ENCODE results near the gene PKP2.
"Not testable (repeated sequence)": the region's sequence is repeated elsewhere in the genome, so short reads cannot be mapped to it uniquely, and the experiment has no call there.

Gene PKP2

GRCh38 chr12:32895688-32896431 lies 717 bp downstream of the PKP2 start:
- no peak for DNase-seq (ENCODE audit: low read depth)

GRCh38 chr12:32894566-32894965 lies 2.0 kb downstream of the PKP2 start:
- no peak for DNase-seq (ENCODE audit: low read depth)

GRCh38 chr12:32893458-32893857 lies 3.1 kb downstream of the PKP2 start:
- DNase-seq (ENCODE audit: low read depth) = no peak

GRCh38 chr12:32893043-32893442 lies 3.5 kb downstream of the PKP2 start:
- DNase-seq (ENCODE audit: low read depth) = no peak

- not testable (repeated sequence) for DNase-seq (ENCODE audit: low read depth)
These were observed 4.2 kb downstream of the PKP2 start for GRCh38 chr12:32892369-32892768.

- no peak for DNase-seq (ENCODE audit: low read depth)
These were observed 4.6 kb downstream of the PKP2 start for GRCh38 chr12:32891956-32892355.

- no peak for DNase-seq (ENCODE audit: low read depth)
These were observed 5.1 kb downstream of the PKP2 start for GRCh38 chr12:32891526-32891925.

- no peak for DNase-seq (ENCODE audit: low read depth)
These were observed 7.4 kb downstream of the PKP2 start for GRCh38 chr12:32889011-32889760.

GRCh38 chr12:32887058-32887457 lies 9.5 kb downstream of the PKP2 start:
- no peak for DNase-seq (ENCODE audit: low read depth)

- DNase-seq (ENCODE audit: low read depth) = no peak
These were observed 10.7 kb downstream of the PKP2 start for GRCh38 chr12:32885831-32886230.

GRCh38 chr12:32884962-32885361 lies 11.6 kb downstream of the PKP2 start:
- DNase-seq (ENCODE audit: low read depth) = no peak

GRCh38 chr12:32881702-32882101 lies 14.9 kb downstream of the PKP2 start:
- DNase-seq (ENCODE audit: low read depth) = no peak

GRCh38 chr12:32881107-32881506 lies 15.5 kb downstream of the PKP2 start:
- DNase-seq (ENCODE audit: low read depth) = no peak

- DNase-seq (ENCODE audit: low read depth) = not testable (repeated sequence)
These were observed 17.5 kb downstream of the PKP2 start for GRCh38 chr12:32879066-32879465.

GRCh38 chr12:32877601-32878459 lies 18.7 kb downstream of the PKP2 start:
- no peak for DNase-seq (ENCODE audit: low read depth)

GRCh38 chr12:32876004-32876403 lies 20.6 kb downstream of the PKP2 start:
- DNase-seq (ENCODE audit: low read depth) = no peak

GRCh38 chr12:32874975-32875374 lies 21.6 kb downstream of the PKP2 start:
- no peak for DNase-seq (ENCODE audit: low read depth)

- DNase-seq (ENCODE audit: low read depth) = no peak
These were observed 22.5 kb downstream of the PKP2 start for GRCh38 chr12:32874078-32874477.

GRCh38 chr12:32872416-32872815 lies 24.2 kb downstream of the PKP2 start:
- DNase-seq (ENCODE audit: low read depth) = not testable (repeated sequence)

GRCh38 chr12:32870716-32871115 lies 25.9 kb downstream of the PKP2 start:
- no peak for DNase-seq (ENCODE audit: low read depth)

- no peak for DNase-seq (ENCODE audit: low read depth)
These were observed 27.7 kb downstream of the PKP2 start for GRCh38 chr12:32868885-32869284.

GRCh38 chr12:32864731-32865130 lies 31.8 kb downstream of the PKP2 start:
- no peak for DNase-seq (ENCODE audit: low read depth)

GRCh38 chr12:32863128-32863527 lies 33.4 kb downstream of the PKP2 start:
- DNase-seq (ENCODE audit: low read depth) = no peak
